Lower leg skin (tissue), 4 donors: ENCODE measurements around the gene GRB10. TPM values are rescaled to one million over a fixed set of nuclear protein-coding genes. Genes with fewer than 3 reads are reported as not detected.
"Not testable (repeated sequence)": the region's sequence is repeated elsewhere in the genome, so short reads cannot be mapped to it uniquely, and the experiment has no call there.

Experiments
- DNase-seq, 2 donors: peaks; one replicate each; pipeline ENCODE4 v3.0.0-alpha.2; 2019; ENCODE audit warnings: low spot score in 2 of 2
- H3K4me3 ChIP-seq: fragments of 200-600 bp; sonication (generic); 2 replicates; pipeline ENCODE4 v1.5.1; 2017; ENCODE audit warnings: mild to moderate bottlenecking, low read depth; ENCODE audit not compliant: poor library complexity, severe bottlenecking
- POLR2A ChIP-seq, 2 donors: fragments of 450-650 bp; IDR thresholded peaks; one replicate each; pipeline ENCODE4 v1.6.1; 2016 to 2017; ENCODE audit warnings: antibody characterized with exemption in 2 of 2, mild to moderate bottlenecking in 1 of 2, moderate library complexity in 1 of 2
- WGBS, 2 donors: methylation state at CpG; one replicate each; pipeline ENCODE4 v1.1.5; 2018; 5-methylcytosine and 5-hydroxymethylcytosine counted together
- intact Hi-C: fragments of 100-400 bp; cut with DNase I; formaldehyde crosslinking; loops from one replicate; pipeline ENCODE4 v1.15.0; 2023; ENCODE audit warnings: low total_unique reads
- total RNA-seq, 4 donors: library from RNA; depleted of rRNA; stranded (reverse); fragments of >200 nt; gene quantifications; one replicate each; pipeline ENCODE4 v1.1.0, GENCODE V29; 2016
- TF ChIP-seq, protein P1 (sequence below), 3 donors: fragments of 450-650 bp; IDR thresholded peaks; one replicate each; pipeline ENCODE4 v1.5.1; 2016; ENCODE audit warnings: antibody characterized with exemption in 3 of 3, mild to moderate bottlenecking in 3 of 3, moderate library complexity in 2 of 3

Gene GRB10
- total RNA-seq, 4 donors from 2014 or later, result 6.6 to 25.7 (median 15.2) TPM

DNA sequence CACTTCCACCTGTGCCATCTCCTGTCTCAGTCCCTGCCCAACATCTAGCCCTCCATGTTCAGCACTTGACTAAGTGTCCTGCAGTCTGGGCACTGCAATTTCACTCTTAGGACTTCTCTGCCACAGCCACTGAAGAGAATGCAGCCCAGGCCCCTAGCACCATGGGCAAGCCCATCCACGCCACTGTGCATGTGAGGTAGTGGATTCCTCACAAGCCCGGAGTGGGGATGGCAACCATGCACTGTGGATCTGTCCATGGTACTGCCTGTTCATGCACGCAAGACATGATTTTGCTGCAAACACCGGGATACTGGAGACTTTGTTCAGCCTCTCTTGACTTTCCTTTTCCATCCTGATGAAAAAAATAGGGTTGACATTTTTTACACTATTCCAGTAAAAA, 229.8 kb downstream of the GRB10 start:
- no peak overlapping the region for H3K4me3 ChIP-seq
- DNase-seq, result no peak
- no peak for TF ChIP-seq POLR2A (IDR thresholded peaks at IDR 0.05)
- TF ChIP-seq, protein P1, sequence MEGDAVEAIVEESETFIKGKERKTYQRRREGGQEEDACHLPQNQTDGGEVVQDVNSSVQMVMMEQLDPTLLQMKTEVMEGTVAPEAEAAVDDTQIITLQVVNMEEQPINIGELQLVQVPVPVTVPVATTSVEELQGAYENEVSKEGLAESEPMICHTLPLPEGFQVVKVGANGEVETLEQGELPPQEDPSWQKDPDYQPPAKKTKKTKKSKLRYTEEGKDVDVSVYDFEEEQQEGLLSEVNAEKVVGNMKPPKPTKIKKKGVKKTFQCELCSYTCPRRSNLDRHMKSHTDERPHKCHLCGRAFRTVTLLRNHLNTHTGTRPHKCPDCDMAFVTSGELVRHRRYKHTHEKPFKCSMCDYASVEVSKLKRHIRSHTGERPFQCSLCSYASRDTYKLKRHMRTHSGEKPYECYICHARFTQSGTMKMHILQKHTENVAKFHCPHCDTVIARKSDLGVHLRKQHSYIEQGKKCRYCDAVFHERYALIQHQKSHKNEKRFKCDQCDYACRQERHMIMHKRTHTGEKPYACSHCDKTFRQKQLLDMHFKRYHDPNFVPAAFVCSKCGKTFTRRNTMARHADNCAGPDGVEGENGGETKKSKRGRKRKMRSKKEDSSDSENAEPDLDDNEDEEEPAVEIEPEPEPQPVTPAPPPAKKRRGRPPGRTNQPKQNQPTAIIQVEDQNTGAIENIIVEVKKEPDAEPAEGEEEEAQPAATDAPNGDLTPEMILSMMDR (IDR thresholded peaks at IDR 0.05), result no peak
- intact Hi-C loops, result no loop called here
- 27 to 29% methylated on average over 4 of the region's 4 CpGs for WGBS, 2 donors

GRCh38 chr7:50552139-50552538, 230.6 kb downstream of the GRB10 start:
- no peak for DNase-seq
- intact Hi-C loops, result no loop called here
- no peak overlapping the region for H3K4me3 ChIP-seq
- 70 to 84% methylated on average over 4 of the region's 4 CpGs for WGBS, 2 donors
- TF ChIP-seq POLR2A (IDR thresholded peaks at IDR 0.05), result no peak
- TF ChIP-seq, protein P1 (IDR thresholded peaks at IDR 0.05), result no peak

DNA sequence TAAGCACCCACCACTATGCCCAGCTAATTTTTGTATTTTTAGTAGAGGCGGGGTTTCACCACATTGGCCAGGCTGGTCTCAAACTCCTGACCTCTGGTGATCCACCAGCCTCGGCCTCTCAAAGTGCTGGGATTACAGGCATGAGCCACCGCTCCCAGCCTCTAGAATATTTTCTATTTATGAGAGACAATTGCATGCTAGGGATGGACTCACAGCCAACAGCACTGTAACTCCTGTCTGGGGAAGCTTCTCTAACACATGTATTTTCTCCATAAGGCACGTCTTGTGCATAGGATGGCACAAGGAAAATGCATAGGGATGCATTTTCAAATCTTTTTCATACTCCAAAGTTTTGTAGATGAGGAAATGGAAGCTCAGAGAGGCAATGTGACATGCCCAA, 237.1 kb downstream of the GRB10 start:
- intact Hi-C loops, H3K4me3 ChIP-seq: not testable (repeated sequence)
- WGBS, 2 donors, result 85 to 92% methylated on average over 4 of the region's 4 CpGs
- peak in 1 of 2 donors; percentile 61 for DNase-seq

DNA sequence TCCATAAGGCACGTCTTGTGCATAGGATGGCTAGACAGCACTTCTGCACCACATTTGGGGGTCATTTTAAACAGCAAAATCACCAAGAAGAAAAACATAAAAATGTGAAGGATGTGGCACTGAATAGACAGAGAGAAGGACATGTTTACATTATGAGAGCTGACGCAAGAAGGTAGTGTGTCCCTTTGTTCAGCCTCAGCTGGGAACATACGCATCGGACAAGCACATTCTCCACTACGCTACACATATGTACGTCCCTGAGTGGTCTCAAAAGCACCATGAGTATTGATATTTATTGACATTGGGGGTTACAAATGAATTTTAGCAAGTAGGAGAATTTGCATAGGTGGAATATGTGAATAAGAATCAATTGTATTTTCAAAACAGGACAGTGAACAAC, 237.7 kb downstream of the GRB10 start:
- TF ChIP-seq, protein P1 (IDR thresholded peaks at IDR 0.05), result no peak
- no peak for TF ChIP-seq POLR2A (IDR thresholded peaks at IDR 0.05)
- WGBS, 2 donors, result 71 to 82% methylated on average over 6 of the region's 6 CpGs
- DNase-seq, result no peak
- intact Hi-C loops, result no loop called here
- H3K4me3 ChIP-seq, result no peak overlapping the region

- no peak for TF ChIP-seq POLR2A (IDR thresholded peaks at IDR 0.05)
- peak; percentile 0 to 59 for DNase-seq
- WGBS, 2 donors, result 86 to 87% methylated on average over 18 of the region's 18 CpGs
- intact Hi-C loops, result no loop called here
- no peak overlapping the region for H3K4me3 ChIP-seq
Measured at GRCh38 chr7:50543776-50544442, 238.8 kb downstream of the GRB10 start.

- WGBS, 2 donors, result 73 to 82% methylated on average over 11 of the region's 11 CpGs
- intact Hi-C loops, result no loop called here
- no peak overlapping the region for H3K4me3 ChIP-seq
- TF ChIP-seq, protein P1 (IDR thresholded peaks at IDR 0.05), result no peak
- TF ChIP-seq POLR2A (IDR thresholded peaks at IDR 0.05), result no peak
- peak in 1 of 2 donors; percentile 59 for DNase-seq
Measured at GRCh38 chr7:50542132-50542531, 240.6 kb downstream of the GRB10 start.
